Keratinocyte (primary cell): ENCODE data around the gene CDIP1.

ENCODE experiments used
- CTCF ChIP-seq, 3 experiments: IDR thresholded peaks in 1 of 3; conservative IDR thresholded peaks in 1 of 3; optimal IDR thresholded peaks in 1 of 3; 2 replicates in 2 of 3; 3 replicates in 1 of 3; pipeline versions ENCODE3 to v1.5.1; 2011; ENCODE audit warnings: low read length in 3 of 3, mild to moderate bottlenecking in 3 of 3, moderate library complexity in 2 of 3, control low read depth in 1 of 3, inconsistent platforms in 1 of 3; ENCODE audit not compliant: insufficient read depth in 2 of 3; ENCODE audit errors: extremely low read depth in 1 of 3
- EZH2 ChIP-seq: IDR thresholded peaks from one replicate; pipeline ENCODE4 v1.6.1; 2012; ENCODE audit warnings: inconsistent platforms, mild to moderate bottlenecking, low read length, moderate library complexity

GRCh38 chr16:4566144-4566543 is 27.6 kb upstream of the CDIP1 start:
- TF ChIP-seq CTCF (optimal IDR thresholded peaks at IDR 0.05 in 1 of 3, IDR thresholded peaks at IDR 0.05 in 1 of 3, conservative IDR thresholded peaks at IDR 0.05 in 1 of 3; ENCODE audit: extremely low read depth in 1 of 3, insufficient read depth in 2 of 3, low read length in 3 of 3) (no peak), EZH2 (no peak)
